GM18858 (cell line): ENCODE results near the gene DYNC2H1.

Source experiments
- ATAC-seq: cut with Tn5 transposase; IDR thresholded peaks from one replicate; pipeline ENCODE4 v1.9.1; 2021; ENCODE audit not compliant: unreplicated experiment

DYNC2H1 gene, protein sequence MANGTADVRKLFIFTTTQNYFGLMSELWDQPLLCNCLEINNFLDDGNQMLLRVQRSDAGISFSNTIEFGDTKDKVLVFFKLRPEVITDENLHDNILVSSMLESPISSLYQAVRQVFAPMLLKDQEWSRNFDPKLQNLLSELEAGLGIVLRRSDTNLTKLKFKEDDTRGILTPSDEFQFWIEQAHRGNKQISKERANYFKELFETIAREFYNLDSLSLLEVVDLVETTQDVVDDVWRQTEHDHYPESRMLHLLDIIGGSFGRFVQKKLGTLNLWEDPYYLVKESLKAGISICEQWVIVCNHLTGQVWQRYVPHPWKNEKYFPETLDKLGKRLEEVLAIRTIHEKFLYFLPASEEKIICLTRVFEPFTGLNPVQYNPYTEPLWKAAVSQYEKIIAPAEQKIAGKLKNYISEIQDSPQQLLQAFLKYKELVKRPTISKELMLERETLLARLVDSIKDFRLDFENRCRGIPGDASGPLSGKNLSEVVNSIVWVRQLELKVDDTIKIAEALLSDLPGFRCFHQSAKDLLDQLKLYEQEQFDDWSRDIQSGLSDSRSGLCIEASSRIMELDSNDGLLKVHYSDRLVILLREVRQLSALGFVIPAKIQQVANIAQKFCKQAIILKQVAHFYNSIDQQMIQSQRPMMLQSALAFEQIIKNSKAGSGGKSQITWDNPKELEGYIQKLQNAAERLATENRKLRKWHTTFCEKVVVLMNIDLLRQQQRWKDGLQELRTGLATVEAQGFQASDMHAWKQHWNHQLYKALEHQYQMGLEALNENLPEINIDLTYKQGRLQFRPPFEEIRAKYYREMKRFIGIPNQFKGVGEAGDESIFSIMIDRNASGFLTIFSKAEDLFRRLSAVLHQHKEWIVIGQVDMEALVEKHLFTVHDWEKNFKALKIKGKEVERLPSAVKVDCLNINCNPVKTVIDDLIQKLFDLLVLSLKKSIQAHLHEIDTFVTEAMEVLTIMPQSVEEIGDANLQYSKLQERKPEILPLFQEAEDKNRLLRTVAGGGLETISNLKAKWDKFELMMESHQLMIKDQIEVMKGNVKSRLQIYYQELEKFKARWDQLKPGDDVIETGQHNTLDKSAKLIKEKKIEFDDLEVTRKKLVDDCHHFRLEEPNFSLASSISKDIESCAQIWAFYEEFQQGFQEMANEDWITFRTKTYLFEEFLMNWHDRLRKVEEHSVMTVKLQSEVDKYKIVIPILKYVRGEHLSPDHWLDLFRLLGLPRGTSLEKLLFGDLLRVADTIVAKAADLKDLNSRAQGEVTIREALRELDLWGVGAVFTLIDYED (N-terminal part only)

DNA sequence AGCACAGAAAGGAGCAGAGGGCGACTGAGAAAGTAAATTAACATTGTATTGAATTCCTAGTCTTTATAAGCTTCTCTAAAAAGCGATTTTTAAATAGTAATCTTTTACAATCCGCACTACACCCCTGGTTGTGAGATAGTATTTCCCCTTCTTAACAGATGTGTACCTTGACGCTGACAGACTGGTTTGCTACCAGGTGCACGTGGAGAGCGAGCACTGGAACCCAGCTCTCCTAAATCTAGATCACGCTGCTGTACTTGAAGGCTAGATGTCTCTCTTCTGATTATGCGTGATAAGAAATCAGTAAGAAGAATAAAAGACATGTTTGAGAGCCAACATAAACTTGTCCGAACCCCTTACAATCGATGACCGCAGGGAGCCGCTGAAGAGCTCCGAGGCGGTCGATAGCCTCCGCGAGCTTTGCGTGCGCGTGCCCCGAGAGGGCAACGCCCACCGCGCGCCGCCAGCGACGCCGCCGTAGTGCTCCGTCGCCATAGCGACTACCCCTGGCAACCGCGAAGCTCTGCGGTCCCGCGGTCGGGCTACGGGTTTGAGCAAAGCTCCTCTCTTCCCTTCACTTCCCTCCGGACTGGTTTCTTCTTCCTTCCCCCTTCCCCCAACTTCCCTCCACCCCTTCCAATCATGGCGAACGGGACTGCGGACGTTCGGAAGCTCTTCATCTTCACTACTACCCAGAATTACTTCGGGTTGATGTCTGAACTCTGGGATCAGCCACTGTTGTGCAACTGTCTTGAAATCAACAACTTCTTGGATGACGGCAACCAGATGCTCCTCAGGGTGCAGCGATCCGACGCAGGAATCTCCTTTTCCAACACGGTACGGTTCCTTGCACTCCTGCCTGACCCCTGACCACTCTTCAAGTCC lies at the start of gene DYNC2H1:
DYNC2H1 (plus strand) TSS at position 494 of the 885 bp plus-strand sequence; CDS start at position 643, 149 bp downstream.
- ATAC-seq = peak; percentile 99

DNA sequence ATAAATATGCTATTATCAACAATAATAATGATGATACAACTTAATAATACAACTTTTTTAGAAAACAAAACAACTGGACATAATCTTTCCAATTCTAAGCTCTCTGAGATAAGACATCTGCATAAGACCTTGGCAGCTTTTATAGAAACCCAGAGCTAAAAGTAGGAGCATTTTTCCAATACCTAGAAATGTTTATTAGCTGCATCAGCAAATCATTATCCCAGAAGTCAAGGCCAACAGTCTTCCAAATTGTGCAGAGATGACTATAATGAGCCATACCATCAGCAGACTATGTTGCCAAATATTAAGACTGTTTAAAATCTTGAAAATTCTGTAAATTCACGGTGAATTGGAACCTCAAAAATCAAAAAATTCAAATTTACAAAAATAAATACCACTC lies 47.6 kb upstream of the DYNC2H1 start:
- no peak for ATAC-seq

DNA sequence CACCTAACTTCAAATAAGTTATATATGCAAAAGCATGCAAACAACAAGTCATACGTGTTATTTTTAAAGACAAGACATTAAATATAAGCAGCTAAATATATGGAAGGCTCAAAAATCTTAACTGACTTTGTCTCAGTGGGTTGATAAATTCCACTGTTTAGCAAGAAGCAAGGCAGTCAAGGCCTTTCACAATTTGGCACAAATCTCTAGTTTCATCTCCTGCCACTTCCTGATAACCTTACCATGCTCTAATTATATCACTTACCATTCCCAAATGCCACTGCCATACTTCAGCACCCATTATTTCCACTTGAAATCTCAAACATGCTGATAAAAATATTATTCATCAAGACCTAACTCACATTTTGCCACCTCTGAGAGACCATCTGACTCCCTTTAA lies 42.1 kb upstream of the DYNC2H1 start:
- no peak for ATAC-seq

DNA sequence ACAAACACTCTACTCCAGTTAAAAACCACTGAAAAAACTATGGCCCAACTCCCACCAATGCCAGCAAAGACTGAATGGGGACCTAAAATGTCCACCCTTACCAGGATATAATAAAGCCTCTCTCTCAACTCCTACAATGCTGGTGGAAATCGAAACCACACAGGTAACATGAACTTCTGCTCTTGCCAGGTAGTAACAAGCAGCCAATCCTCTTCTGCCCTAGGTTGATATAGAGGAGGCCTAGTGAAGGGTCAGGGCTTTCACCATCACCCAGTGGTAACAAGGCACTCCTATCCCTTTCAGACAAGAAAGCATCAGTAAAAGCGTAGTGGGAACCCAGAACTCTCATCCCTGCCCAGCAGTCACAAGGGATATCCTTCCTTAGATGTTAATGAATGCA lies 39.9 kb upstream of the DYNC2H1 start:
- ATAC-seq = no peak

DNA sequence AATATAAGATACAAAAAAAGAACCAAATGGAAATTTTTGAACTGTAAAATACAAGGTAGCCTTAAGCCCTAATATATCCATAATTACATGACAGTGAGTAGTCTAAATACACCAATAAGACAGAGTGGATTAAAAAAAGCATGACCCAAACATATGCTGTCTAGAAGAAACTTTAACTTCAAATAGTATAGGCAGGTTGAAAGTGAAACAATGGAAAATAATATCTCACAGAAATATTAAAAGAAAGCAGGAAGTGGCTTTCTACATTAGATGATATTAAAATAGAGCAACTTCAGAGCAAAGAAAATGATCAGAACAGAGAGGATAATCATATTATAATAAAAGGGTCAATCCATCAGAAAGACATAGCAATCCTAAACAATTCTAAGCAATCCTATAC lies 39.1 kb upstream of the DYNC2H1 start:
- ATAC-seq = no peak

DNA sequence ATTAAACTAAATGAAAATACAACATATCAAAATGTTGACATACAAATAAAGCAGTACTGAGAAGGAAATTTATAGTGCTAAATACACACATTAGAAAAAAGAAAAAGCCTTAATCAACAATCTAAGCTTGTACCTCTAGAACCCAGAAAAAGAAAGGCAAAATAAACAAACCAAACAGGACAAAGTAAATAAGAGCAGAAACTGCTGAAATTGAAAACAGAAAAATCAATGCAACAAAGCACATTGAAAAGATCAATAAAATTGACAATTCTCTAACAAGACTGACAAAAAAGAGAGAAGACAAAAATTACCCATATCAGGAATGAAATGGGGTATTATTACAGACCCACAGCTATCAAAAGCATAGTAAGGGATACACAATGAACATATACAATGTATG lies 38.2 kb upstream of the DYNC2H1 start:
- no peak for ATAC-seq

DNA sequence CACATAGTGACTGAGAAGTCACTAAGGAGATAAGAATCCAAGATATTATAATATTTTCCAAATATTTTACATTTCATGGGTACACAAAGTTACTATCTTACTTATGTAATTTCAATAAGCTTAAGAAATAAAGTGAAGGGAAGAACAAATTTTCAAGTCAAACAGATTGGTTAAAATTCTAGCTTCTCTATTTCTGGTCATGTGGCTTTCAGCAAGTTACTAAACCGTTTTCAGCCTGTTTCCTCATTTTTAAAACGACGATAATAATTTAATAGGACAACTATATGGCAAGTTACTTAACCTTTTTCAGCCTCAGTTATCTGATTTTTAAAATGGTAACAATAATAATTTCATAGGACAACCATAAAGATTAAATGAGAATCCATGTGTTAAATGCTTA lies 32.9 kb upstream of the DYNC2H1 start:
- ATAC-seq = no peak

DNA sequence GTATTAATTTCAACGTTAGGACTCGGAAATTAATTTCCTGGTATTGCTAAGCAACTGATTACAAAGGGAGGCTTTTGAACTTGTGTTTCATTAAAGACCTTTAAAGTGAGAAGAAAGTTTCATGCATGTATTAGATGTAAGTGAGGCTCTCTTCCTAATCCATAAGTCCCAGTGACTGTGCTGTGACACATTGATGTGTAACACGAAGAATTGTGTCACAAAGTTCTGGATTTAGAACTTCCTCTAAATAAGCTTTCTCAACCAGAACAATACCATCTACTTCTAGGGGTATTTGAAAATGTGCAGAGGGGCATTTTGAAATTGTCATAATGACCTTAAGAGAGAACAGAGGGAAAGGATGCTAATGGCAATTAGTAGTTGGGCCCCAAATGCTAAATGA lies 31.7 kb upstream of the DYNC2H1 start:
- ATAC-seq = no peak

DNA sequence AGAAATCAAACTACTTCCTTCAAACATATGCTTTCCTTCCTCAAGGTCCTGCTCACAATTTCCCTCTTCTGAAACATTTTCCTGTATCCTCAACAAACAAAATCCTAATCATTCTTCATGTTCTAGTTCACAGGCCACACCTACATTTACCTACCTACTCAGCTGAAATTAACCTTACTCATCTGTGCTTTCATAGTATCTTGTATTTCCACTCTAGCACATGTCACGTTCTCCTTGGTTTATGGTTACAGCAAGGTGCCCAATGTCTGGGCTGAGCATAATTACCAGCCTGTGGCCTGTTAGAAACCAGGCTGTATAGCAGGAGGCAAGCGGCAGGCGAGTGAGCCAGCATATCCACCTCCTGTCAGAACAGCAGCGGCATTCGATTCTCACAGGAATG lies 30.5 kb upstream of the DYNC2H1 start:
- no peak for ATAC-seq

DNA sequence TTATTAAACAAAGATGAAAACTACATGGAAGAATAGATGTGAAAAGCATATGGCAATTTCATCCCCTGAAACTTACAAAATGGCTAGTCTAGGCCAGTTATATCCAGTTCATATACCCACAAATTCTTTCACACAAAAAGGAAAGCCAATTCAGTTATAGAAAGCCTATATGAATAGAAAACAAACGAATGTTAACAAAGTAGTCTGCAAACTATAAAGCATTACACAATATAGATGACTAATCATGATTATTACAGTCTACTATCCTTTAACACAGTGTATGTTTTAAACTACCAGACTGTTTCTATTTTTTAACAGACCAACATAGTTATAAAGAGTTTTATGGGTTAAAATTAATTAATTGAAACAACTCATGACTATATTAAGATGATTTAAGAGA lies 29.4 kb upstream of the DYNC2H1 start:
- no peak for ATAC-seq

DNA sequence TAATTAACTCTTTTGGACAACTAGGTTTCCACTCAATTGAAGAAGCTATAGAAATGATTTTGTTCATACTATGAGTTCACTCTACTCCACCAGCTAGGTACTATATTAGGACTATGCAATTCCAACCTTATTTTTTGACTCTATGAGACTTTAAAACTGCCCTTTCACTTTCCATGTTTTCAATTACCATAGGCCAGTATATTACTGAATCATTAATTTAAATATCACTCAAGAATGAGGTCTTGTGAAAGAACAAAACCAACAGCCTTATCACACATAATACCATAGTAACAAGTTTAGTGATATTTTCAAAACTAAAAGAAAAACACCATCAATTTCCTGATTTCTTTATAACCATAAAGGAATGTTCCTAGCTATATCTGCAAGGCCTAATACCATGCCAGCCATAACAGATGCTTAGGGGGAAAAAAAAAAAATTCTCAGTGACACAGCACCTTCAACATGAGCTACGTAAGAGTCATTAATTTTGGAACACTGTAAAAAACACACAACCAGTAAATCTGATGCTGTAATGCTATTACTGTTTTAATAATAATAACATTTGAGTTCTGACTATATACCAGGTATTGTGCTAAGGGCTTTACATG lies 23.4 kb upstream of the DYNC2H1 start:
- ATAC-seq = no peak

DNA sequence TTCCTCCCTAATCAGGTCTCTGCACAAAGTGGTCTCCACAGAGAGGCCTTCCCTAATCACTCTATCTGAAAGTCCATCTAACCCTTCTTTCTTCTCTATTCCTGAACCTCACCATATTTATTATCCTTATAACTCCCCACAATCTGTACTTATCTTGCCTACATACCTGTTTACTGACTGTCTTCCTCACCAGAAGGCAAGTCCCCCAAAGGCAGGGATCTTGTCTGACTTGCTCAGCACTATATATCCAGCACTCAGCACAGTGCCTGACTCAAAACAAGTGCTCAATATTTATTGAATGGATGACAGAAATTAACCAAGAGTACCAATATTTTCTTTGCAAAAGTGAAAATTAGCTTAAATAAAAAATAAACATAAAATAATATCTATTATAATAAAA lies 22.8 kb upstream of the DYNC2H1 start:
- no peak for ATAC-seq

DNA sequence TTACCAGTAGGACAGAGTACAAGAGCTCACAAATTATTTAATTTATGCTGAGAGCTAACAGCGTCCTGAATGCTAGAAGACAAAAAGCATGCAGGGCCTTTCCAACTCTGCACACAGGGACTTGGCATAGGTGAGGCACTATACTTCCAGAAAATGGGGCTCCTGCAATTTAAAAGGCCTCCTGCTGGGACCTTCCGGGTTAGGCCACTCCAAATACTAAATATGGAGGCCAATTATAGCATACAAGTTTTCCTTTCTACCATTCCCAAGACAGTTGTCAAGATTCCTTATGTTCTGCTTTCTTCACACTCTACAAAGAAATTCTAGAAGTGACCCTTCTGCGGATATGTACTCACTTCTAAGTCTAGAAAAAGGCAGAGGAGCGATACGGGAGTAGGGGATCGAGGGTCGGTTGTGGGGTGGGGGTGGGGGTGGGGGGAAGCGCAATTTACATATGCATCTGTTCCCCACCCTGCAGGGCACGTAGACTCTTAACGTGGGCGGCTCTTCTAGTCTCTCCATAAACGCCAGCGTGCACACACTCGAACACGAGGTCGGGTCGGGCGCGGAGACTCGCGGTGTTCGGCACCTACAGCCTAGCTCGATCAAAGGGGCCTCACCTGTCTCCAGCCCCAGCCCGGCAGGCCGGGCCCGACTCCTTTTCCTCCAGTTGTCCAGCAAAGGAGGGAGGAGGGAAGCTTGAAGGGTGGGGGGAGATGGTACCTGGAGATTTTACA lies 18.0 kb upstream of the DYNC2H1 start:
- ATAC-seq = no peak

DNA sequence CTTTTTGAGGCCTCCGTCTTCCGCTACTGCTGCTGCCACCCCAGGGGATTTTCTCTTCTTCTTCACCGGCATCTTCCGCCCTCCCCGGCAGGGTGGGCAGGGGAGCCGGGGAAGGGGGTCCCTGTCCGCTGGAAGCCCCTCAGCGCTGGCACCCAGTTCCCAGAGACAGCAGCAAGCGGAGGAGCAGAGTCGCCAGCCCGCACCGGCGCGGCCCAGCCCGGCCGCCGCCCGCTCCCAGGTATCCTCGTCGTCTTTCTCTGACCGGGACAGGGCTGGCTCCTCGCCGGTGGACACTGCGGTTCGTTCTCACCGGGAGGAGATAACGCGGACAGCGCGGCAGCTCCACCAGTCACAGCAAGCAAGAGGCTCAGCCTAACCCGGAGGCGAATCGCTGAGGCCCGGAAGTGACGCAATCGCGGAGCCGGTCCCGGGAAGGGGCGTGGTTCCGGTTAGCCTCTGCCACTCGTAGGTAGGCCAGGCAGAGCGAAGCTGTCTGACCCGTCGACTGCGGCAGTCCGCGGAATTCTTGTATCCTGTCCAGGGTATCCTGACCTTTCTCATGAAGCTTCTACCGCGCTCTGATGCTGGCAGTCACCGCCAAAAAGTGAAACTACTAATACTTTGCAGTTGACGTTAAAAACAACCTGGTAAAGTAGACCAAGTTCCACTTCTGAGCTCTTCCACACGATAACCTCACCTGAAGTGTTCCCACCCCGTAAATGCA lies 17.3 kb upstream of the DYNC2H1 start, which contains the start of gene DCUN1D5:
DCUN1D5 (minus strand) TSS at position 360 of the 724 bp plus-strand sequence; CDS start at position 72, 288 bp downstream.
- ATAC-seq = peak; percentile 99

DNA sequence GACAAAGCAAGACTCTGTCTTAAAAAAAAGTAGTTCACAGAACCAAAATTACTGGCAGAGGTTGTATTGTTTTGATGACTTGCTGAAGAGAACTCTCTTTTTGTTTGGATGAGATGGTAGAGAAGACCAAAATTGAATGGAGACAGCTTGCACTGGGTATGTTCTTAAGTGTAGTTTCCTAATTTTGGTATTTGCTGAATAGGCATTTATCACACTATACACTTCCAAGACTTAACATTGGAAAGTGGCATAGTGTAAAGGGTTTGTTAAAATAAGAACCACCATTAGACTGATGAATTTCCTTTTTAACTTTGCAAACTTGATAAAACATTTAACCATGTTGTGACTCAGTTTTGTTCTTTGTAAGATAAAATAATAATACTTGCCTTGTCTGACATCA lies 11.9 kb upstream of the DYNC2H1 start:
- no peak for ATAC-seq

DNA sequence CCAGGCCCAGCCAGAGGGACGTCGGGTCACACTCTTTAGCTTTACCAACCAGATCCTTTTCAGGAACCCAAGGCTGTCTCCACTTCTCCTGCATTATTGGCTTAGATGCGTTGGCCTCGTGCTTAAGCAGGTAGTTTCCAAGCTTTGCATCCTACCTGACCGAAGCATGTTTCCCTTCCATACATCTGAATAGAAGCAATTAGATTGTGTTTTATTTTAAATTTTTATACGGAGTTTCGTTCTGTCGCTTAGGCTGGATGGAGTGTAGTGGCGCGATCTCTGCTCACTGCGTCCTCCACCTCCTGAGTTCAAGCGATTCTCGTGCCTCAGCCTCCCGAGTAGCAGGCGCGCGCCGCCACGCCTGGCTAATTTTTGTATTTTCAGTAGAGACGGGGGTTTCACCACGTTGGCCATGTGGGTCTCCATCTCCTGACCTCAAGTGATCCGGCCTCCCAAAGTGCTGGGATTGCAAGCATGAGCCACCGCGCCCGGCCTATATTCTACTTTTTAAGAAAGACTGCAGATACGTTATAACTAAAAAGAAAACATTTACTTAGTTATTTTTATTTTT lies 677 bp downstream of the DYNC2H1 start:
- ATAC-seq = no peak

DNA sequence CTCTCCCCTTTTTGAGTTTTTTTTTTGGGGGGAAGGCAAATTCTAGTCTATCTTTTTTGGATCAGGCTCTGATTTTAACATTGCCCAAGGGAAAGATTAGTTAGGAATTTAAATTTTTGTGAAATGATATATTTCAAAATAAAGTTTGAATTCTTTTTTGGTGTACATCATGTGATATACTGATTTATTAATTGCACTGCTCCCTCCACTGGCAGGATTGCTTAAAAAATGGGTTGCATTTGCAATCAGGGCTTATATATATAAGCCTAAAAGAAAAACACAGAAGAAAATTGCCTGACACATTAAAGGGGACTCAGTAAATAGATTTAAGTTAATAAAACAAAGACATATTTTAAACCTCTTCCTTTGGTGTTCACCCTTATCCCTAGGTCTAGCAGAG lies 1.2 kb downstream of the DYNC2H1 start:
- no peak for ATAC-seq

DNA sequence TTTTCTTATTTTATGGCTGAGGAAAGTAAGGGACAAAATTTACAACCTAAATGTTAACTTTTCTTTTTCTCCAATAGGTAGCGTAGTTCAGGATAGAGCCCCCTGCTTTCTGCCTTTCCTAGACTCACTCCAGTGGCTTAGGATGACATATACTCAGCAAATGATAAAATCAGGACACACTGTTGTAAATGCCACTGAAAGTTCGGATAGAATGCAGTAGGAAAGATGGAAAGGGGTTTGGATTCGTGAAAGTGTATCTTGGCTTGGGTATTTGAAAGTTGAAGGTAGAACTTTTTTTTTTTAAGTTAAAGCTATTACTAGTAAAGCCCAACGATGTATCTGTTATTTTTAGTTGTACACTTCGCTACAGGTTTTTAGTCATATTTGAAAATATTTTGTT lies 2.2 kb downstream of the DYNC2H1 start:
- ATAC-seq = no peak
